Stimulated activated CD4-positive, alpha-beta T cell treated with anti-CD3 and anti-CD28 coated beads, Interleukin-4, amount 100 ng/mL, for 48 hours (primary cell): ENCODE results near the gene DEFB114.

Experiments
- DNase-seq, 2 donors: peaks; one replicate each; pipeline ENCODE4 v3.0.0-alpha.2; 2020; ENCODE audit warnings: low read depth in 2 of 2

The DEFB114 gene

GRCh38 chr6:49937017-49937416 lies 26.9 kb downstream of the DEFB114 start:
- DNase-seq: no peak

- DNase-seq: no peak
Observed at GRCh38 chr6:49935387-49935786, 28.6 kb downstream of the DEFB114 start.

- DNase-seq: no peak
Observed at GRCh38 chr6:49934770-49935169, 29.2 kb downstream of the DEFB114 start.

- DNase-seq: no peak
Observed at GRCh38 chr6:49933526-49933925, 30.4 kb downstream of the DEFB114 start.

- DNase-seq: no peak
Observed at GRCh38 chr6:49929340-49929739, 34.6 kb downstream of the DEFB114 start.

GRCh38 chr6:49923826-49924225 lies 40.1 kb downstream of the DEFB114 start:
- DNase-seq: no peak

GRCh38 chr6:49919935-49920644 lies 43.9 kb downstream of the DEFB114 start:
- DNase-seq: no peak

- no peak for DNase-seq
Observed at GRCh38 chr6:49919261-49919660, 44.7 kb downstream of the DEFB114 start.

GRCh38 chr6:49918787-49919186 lies 45.2 kb downstream of the DEFB114 start:
- DNase-seq: no peak

GRCh38 chr6:49915035-49915434 lies 48.9 kb downstream of the DEFB114 start:
- no peak for DNase-seq

- DNase-seq: no peak
Observed at GRCh38 chr6:49913636-49914375, 50.2 kb downstream of the DEFB114 start.

GRCh38 chr6:49912196-49912595 lies 51.8 kb downstream of the DEFB114 start:
- DNase-seq: no peak

GRCh38 chr6:49911252-49911651 lies 52.7 kb downstream of the DEFB114 start:
- DNase-seq: no peak
